ENCODE measurements around the gene CPLX4.

The CPLX4 gene

DNA sequence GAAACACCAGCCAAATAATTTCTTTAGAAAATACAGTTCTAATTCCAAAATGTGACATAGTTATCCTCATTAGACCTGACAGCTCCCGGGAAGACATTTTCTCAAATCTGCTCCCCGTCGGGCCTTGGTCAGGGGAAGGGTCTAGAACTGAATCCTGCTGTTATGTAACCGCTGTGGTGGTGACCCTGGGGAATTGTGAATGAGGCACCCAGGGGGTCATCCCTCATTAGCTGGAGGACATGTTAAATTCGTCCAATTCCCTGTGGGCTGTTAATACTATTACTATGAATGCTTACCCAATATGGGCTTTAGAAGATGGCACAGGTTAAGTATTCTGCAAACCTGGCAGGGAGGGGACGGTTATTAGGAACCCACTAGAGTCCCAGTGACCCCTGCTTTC, 11.8 kb downstream of the CPLX4 start:
- DNase-seq (ENCODE audit: low spot score): no peak

DNA sequence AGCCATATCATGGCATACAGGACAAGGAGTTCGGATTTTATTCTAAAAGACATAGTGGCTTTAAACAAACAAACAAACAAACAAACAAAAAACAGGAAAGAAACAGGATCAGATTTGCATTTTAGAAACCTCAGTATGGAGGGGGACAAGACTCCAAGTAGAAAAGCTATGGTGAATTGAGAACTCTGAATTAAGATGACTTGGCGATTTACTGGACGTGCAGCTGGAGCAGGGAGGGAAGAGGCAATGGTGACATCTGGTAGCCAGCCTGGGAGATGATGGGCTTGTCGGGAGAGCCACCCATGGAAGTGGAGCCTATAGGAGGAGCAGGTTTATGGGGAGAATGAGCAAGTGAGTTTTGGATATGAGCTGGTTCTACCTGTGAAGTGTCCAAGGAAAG, 13.2 kb downstream of the CPLX4 start:
- no peak for DNase-seq (ENCODE audit: low spot score)

DNA sequence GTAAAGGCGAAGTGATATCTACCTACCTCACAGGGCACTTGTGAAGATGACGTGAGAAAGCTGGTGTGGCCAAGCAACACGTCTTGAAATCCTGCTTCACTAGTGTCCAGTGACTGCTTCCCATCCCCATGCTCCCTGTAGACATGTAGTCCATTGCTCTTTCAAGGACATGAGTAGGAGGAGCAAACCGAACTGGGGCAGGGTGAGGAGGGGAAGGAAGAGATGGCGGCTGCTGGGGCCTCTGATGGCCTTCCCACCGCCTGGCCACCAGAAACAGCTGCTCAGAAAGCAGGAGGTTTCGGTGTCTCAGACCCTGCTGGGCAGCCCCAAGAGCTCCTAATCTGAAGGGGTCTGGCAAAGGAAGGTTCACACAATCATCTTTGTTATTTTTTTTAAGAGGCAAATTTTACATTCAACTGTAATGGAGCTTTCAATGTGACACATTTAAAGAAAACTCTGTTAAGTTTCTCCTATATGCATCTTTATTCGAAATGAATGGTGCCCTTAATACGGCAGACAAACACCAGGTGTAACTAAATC, 14.7 kb downstream of the CPLX4 start:
- DNase-seq (ENCODE audit: low spot score): no peak

DNA sequence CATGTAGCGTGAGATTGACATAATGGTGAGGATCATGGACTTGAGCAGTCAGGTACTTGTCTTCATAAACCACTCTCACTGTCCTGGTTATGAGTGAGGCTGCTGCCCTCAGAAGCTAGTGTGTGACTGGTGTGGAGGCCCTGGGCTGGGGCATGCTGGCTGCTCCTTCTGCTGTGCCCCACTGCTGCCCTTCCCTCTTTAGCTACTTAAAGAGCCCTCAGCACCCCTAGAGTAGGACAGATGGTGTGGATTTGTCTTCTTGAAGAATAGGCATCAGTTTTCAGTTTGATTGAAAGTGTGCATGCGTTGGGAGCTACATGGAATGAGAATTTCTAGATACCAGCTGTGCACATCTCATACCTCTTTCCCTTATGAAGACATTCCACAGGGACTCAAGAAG, 15.4 kb downstream of the CPLX4 start:
- DNase-seq (ENCODE audit: low spot score): no peak

DNA sequence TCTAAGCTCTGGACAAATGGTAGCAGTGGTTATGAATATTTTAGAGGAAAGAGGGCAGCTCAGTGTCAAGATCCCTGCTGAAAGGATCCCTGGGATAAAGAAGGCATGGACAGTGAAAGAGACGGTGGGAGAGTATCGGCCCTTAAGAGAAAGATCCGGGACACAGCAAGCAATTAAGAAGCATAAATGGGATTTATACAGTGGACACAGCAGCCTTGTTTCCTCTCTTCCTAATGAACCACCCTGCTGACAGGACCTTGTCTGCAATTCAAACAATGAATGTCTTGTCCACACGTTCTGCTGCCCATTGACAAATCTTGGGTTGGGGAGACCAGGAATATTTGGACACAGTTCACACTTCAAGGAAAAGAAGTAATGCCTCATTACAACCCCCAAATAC, 16.5 kb downstream of the CPLX4 start:
- no peak for DNase-seq (ENCODE audit: low spot score)

DNA sequence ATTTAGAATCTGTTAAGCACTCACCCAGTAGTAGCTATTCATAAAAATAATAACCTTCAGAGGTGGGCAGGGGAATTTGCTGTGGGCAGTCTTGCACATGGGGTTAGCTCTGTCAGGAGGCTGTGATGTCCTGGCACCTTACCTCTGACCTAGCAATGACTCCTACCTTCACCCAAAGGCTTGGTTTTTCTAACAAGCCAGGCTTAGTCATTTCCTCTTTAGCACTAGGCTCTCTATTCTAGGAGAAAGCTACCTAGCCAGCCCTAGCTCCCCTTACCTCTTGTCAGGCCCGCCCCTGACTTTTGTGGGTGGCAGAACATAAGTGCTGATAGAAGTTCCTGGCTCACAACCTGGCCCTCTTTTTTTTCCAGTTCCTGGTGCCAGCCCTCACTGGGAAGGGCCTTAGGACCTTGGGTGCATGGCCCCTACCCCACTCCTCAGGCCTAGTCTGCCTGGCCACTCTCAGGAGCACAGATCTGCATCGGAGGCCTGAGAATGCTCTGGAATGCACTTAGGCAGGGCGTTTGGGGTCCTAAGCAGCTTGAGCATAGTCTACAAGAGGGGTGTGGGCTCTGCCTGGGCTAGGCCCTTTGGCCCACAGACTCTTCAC, 17.7 kb downstream of the CPLX4 start:
- DNase-seq (ENCODE audit: low spot score): no peak

DNA sequence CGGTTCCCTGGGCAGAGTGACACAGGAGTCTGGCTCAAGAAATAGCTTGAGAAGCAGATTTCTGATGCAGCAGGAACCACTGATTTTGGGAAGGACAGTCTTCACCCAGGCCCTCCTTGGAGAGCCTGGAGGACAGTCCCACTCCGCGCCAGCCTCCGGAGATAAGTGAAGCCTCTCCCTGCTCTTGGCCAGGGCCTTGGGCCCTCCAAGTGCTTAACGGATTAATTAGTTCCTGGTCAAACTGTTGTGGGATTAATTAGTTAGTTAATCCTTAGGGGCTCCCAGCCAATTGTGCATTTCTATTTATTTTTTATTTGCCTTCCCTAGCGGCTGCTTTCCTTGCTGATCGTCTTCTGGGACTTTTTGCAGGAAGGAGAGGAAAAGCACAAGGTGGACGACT, 19.6 kb downstream of the CPLX4 start:
- DNase-seq (ENCODE audit: low spot score): no peak

DNA sequence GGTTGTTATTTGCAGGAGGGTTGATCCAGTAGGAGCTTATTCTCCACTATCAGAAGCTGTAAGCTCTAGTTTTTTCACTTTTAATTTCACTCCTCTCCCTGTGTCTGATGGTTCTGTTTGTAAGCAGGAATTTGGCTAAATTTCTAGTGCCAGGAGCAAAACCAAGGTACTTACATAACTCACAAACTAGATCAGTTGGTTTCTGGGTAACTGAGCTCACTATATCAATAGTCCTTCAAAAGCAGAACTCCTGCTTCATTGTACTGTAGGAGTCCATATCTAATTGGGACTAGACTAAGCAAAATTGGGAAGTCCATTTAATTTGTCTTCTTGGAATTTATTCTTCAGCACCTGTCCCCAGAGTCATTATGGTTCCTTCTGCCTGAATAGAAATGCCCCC, 25.1 kb downstream of the CPLX4 start:
- no peak for DNase-seq (ENCODE audit: low spot score)

DNA sequence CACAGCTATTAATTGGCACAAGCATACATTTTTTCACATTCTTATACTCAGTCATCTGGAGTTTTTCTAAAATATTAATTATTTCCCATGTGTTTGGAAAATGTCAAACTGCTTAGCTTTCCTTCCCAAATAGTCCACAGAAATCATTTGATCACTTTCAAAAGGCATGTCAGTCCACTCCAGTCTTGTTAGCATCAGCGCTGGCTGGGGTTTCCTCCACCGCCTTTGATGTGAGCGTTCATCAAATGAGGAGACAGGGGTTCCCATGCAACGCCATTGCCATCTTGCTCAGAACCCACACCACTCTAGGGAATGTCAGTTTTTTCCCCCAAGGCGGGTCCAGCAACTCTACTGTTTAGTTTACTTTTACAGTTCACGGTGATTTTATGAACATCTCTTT, 32.1 kb downstream of the CPLX4 start:
- no peak for DNase-seq (ENCODE audit: low spot score)

DNA sequence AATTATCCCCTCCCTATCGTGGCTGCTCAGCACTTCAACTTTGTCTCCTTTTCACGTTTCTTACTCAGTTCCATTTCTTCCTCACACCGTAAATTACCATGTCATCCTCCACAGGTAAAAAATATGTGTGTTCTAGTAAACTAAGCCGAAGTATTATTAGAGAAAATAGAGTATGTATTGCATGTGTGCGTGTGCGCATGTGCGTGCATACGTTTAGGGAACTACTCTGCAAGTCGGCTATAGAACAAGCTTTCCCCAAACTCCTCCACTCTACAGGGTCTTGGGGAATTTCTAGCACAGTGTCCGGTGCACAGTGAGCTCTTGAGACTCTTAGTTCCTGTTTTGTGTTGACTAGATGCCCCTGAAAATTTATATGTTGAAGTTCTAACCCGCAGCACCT, 36.1 kb downstream of the CPLX4 start:
- DNase-seq (ENCODE audit: low spot score): no peak

DNA sequence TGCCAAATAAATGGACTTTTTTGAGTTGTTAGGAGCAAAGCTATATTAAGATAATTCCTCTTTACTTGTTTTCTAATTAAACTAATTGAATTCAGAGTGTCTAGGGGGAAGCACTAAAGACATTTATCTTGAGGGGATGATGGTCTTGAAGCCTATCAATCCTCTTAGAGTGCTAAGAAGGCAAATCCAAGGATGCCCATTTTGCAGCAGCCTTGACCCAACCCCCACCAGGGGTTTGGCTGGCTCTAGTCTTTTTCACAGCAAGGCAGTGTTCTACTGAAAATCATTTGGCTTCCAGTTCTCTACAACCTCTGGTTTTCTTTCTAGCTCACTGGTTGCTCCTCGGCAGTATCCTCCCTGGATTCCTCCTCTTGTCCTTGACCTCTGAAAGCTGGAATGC, 38.7 kb downstream of the CPLX4 start:
- DNase-seq (ENCODE audit: low spot score): no peak

DNA sequence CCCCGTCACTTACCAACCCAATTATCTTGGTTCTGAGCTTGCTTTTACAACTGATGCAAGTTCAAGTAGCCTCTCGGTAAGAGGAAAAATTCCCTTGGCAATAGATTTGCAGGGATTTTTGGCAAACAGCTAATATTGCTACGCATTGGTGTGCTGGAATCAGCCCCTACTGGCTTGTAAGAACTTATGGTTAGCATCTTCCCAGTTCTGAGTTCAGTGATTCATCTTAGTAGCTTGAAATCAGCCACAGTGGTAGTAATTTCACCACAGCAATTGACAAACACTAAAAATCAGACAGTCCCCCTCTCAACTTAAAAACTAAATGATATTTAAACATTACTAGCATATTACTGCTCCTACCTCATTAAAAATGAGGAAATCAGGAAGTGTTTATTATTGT, 39.3 kb downstream of the CPLX4 start:
- no peak for DNase-seq (ENCODE audit: low spot score)

DNA sequence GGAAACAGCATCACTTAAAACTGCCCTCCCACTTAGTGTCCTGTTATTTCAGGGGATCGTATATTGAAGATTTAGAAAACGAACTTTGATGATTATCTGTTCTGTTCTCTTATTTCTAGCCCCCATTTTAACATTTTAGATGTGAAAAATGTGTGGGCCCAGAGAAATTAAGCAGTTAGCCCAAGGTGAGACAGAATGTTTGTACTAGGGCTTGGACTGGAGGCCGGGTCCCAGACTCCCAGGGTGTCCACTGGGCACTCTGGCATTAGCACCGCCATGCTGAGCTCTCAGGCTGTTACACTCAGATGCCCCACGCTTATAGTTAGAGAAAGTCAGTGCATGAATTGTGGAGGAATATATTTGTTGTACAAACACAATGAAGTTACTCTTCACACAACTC, 39.7 kb downstream of the CPLX4 start:
- DNase-seq (ENCODE audit: low spot score): no peak

DNA sequence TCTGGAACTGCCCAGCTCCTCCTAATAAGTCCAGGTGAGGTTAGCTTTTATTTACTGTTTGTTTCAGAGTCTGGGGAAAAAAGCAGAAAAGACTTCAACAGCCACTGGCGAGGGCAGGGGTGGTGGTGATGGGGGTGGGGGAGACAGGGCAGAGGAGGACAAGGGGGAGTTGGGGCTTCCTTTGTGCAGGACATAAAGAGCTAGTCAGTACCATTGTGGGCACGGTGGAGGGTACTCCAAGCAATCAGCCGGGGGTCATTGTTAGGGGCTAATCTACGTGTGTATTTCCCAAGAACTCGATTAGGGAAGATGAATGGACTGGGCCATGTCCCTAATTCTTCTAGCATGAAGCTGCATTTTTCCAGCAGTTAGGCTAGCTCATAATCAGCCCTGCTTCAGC, 42.4 kb downstream of the CPLX4 start:
- no peak for DNase-seq (ENCODE audit: low spot score)

DNA sequence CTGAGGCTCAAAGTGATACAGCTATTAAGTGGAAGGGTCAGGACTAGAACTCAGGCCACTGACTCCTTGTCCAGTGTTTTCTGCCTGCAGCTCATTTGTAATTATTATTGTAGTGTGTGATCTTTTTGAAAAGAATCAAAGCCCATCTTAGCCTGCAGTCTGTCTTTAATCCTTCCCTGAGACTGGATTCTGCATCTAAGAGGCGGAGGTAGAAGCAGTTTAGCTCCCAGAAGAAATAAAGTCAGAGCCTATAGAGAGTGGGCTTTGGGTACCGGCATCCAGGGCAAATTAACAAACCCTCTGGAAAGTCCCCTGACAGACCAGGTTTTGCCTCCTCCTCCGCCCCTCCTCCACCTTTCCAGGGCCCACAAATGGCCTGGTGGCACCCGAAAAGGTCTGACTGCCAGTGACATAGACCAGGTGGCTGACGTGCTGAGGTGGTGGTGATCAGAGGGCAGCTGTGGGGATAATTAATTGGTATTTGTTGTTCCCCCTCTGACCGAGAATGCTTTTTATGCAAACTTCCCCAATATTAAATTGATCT, 43.0 kb downstream of the CPLX4 start:
- DNase-seq (ENCODE audit: low spot score): no peak

DNA sequence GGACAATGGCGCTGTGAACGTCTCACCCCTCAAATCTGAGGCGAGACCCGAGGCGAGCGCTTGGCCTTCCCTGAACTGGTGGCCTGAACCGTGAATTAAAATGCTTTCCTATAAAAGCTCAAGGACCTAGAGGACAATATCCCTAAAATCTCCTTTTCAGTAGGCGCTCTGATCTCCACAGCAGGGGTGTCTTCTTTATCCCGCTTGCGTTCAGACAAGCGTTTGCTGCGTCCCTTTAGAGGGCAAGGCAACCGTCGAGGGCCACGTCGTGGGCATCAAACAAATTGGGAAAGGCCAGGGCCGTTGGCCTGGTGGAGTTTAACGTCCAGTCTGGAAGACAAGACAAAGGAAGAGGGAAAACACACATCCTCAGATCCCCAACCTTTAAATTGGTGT, 43.9 kb downstream of the CPLX4 start:
- DNase-seq (ENCODE audit: low spot score): no peak

DNA sequence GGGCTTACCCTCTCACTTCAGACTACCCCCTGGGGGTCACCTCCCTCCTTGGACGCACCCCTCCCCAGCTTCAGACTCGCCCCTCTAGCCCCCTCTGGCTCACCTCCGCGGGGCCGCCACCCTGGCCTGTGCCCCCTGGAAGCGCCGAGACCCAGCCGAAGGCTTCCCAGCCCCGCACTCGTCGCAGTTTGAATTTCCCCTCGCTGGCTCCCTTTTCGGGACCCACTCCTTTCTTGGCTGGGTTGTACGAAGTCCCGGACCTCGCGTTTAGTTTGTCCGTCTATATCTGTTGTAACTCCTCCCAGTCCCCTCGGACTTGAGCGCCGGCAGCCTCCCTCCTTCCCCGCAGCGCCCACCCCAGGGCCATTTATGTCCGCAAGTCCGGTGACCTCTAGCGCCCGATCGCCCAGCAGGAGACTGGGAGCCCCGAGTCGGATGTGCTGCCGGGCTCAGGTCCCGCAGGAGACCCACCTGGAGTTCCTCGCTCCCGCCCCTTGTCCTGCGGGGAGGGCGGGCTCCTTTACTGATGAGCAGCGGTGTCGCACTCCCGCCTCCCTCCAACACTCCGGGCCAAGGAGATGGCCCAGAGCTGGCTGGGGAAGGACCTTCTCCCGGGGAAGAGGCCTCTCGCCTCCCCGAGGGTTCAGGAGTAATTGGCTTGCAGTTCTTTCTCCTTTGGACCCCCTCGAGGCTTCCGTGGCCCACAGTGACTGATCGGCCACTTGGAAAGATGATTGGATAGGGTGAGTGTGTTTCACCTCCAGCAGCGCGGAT, 44.5 kb downstream of the CPLX4 start:
- no peak for DNase-seq (ENCODE audit: low spot score)

DNA sequence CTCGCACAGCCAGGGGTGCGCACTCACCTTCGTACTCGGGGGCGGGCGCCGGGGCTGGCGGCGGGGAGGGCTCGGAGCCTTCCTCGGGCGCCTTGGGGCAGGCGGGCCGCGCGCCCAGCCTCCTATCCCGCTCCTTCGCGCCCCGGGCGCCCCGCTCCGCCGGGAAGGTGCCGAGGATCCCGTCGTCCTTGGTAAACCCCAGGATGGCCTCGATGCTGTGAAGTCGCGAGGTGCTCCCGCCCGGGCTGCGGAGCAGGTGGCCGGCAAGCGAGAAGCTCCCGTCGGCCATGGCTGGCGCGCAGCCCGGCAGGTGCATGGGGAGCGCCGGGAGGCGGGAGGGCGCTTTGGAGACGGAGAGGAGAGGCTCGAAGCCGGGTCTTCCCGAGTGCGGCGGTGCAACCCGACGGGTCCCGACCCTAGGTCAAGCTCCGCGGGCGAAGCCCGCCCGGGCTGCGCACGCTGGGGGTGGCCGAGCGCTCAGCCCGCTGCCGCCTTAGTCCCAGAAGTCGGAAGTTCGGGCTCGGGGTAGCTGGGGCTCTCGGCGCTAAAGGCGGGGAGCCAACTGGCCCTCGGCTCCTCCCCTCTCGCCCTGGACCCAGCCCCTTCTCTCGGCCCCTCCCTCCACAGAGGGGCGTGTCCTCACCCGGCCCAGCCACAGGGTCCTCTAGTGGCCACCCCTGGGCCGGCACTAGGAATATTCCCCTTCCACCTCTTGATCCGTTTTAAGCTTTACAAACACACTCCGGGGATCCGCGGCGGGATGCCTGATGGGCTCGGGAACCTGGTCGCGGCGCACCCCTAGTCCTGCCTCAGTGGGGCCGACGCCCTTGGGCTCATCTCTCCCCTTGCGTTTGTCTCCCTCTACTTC, 45.3 kb downstream of the CPLX4 start, which contains the start of gene RAX:
Gene RAX, minus strand, starts transcription at position 564 of the 868 bp plus-strand sequence. Its CDS starts 248 bp downstream, at position 316.
- no peak for DNase-seq (ENCODE audit: low spot score)

DNA sequence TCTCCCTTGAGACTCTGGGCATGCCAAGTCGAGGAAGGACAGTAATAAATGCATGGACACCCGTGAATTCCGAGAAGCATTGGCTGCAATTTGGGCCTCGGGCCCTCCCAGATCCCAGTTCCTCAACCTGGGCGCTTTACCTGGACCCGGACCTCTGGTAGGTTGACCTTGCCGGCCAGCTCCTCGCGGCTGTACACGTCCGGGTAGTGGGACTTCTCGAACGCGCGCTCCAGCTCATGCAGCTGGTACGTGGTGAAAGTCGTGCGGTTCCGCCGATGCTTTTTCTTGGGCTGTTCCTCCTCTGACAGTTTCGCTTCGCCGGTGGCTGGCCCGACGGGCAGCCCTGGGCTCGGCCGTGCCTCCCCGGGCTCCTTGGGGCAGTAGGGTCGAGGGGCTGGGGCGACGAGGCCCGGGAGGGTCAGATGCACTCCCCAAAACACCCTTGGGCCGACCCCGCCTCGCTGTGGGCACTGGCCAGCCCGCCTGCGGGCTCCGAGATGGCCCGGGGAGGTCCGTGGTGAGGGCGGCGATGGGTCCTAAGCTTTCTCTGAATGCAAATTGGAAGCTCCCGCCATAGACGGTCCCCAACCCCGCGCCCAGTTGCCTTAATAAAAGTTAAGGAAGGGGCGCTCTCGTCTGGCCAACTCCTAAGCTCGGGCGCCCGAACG, 46.1 kb downstream of the CPLX4 start:
- no peak for DNase-seq (ENCODE audit: low spot score)

DNA sequence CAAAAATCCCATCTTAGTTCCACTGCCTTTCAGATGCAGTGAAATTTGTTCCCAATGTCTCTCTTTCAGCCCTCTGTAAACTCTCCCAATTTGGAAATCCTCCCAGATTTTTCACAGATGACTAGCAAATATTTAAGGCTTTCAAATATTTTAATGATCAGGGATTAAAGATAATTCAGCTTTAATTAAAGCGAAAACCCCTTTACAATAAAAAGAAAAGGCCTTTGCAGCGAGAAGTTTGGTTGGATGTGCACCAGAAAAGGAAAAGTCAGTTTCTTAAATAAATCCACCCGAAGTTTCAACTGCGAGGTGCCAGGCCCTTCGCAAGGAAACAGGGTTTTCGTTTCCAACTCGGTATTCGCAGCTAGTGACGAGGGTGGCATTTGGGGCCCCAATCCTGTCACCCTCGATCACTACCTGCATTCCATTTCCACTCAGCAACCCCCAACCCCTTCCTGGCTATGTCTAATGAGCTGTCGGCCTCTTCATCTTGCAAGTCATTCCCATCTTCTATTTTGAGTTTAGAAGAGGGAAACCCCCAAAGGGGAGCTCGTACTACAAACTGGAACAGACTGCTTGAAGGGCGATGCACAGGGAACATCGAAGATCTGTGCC, 46.7 kb downstream of the CPLX4 start:
- DNase-seq (ENCODE audit: low spot score): no peak

DNA sequence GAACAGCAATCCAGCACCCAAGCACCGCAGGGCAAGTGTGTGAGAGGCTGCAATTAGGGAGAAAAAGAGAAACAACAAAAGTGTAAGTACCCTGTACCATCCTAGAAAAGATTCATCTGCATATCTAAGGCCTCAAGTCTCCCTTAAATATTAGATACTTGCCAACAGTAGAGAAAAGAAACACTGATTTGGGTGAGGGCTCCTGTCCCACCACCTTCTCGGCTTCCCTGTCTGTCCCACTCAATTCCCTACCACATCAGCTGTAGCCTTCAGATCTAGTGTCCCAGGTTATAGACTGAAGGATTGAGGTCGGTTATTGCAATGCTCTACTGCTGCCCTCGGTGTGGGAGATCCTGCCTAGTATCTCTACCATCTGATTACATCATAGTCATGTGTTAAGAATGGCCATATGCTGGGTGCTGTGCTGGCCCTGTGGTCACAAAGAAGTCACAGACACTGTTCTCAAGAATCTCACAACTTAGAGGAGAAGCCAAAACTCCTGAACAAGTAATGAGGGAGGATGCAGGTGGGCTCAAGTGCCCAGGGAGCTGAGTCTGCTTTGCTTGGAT, 47.7 kb downstream of the CPLX4 start:
- DNase-seq (ENCODE audit: low spot score): no peak

Data from CD4-positive, alpha-beta T cell treated with Interleukin-6 at 100 ng/mL for 8 hours (primary cell).